SK-N-SH (cell line): Measurements from ENCODE around the gene AFF3. TPM values are rescaled to one million over a fixed set of nuclear protein-coding genes. Genes with fewer than 3 reads are reported as not detected.

ENCODE experiments used
- CTCF ChIA-PET: fragments of 300-600, 350-600 bp; formaldehyde crosslinking; extraction: SDS; loops from one replicate; lab custom pipeline; 2021; lab: Yijun Ruan, JAX
- POLR2A ChIA-PET: fragments of 350-600 bp; sonication (Branson Sonifier 250); formaldehyde crosslinking; extraction: SDS; loops from one replicate; lab custom pipeline; 2020; ENCODE audit warnings: antibody characterized with exemption, inconsistent platforms; lab: Yijun Ruan, JAX
- DNase-seq: peaks from one replicate; pipeline ENCODE4 v3.0.0; 2012
- H2AFZ ChIP-seq: fragments of 200-600 bp; sonication (generic); 2 replicates; pipeline ENCODE4 v1.8.1; 2016; ENCODE audit warnings: antibody characterized with exemption, mild to moderate bottlenecking, low read depth
- H3F3A ChIP-seq: fragments of 200-600 bp; sonication (generic); replicated peaks from 2 replicates; pipeline ENCODE3; 2016; ENCODE audit warnings: antibody characterized with exemption, mild to moderate bottlenecking; ENCODE audit not compliant: insufficient read depth
- H3K27ac ChIP-seq, 2 experiments: fragments of 200-500 bp in 1 of 2; fragments of 200-600 bp in 1 of 2; sonication (Bioruptor generic) in 1 of 2; sonication (generic), shearing (Covaris generic) in 1 of 2; 2 replicates each; pipeline versions ENCODE4 v1.5.1 to v1.6.1; 2014 to 2016; ENCODE audit warnings: low read depth in 2 of 2, inconsistent platforms in 1 of 2, low read length in 1 of 2, mild to moderate bottlenecking in 1 of 2, mixed read lengths in 1 of 2
- H3K27me3 ChIP-seq: fragments of 200-600 bp; sonication (generic), shearing (Covaris generic); 2 replicates; pipeline ENCODE4 v1.6.1; 2016; ENCODE audit warnings: mixed run types; ENCODE audit not compliant: insufficient read depth
- H3K36me3 ChIP-seq, 2 experiments: fragments of 200-500 bp in 1 of 2; fragments of 200-600 bp in 1 of 2; sonication (Bioruptor generic) in 1 of 2; sonication (generic) in 1 of 2; replicated peaks in 1 of 2; 2 replicates each; pipeline versions ENCODE3 to v1.5.1; 2014 to 2016; ENCODE audit warnings: low read length in 1 of 2, mild to moderate bottlenecking in 1 of 2; ENCODE audit not compliant: insufficient read depth in 2 of 2, control insufficient read depth in 1 of 2
- H3K4me1 ChIP-seq, 2 experiments: fragments of 200-500 bp in 1 of 2; fragments of 200-600 bp in 1 of 2; sonication (Bioruptor generic) in 1 of 2; sonication (generic), shearing (Covaris generic) in 1 of 2; 2 replicates each; pipeline versions ENCODE4 v1.5.1 to v1.6.1; 2014 to 2016; ENCODE audit warnings: low read depth in 1 of 2, low read length in 1 of 2, mixed run types in 1 of 2; ENCODE audit not compliant: insufficient read depth in 2 of 2, control insufficient read depth in 1 of 2
- H3K4me2 ChIP-seq: fragments of 200-600 bp; sonication (generic), shearing (Covaris generic); 2 replicates; pipeline ENCODE4 v1.6.1; 2017; ENCODE audit warnings: mixed run types
- H3K4me3 ChIP-seq, 2 experiments: fragments of 200-500 bp in 1 of 2; fragments of 200-600 bp in 1 of 2; sonication (Bioruptor generic) in 1 of 2; sonication (generic), shearing (Covaris generic) in 1 of 2; 2 replicates each; pipeline versions ENCODE4 v1.5.1 to v1.8.1; 2014 to 2016; ENCODE audit warnings: low read depth in 2 of 2, inconsistent platforms in 1 of 2, low read length in 1 of 2, mild to moderate bottlenecking in 1 of 2, mixed read lengths in 1 of 2, moderate library complexity in 1 of 2
- H3K79me2 ChIP-seq: fragments of 200-600 bp; sonication (generic); 2 replicates; pipeline ENCODE4 v1.8.1; 2017; ENCODE audit warnings: mild to moderate bottlenecking; ENCODE audit not compliant: insufficient read depth
- H3K9ac ChIP-seq: fragments of 200-600 bp; sonication (generic); 2 replicates; pipeline ENCODE4 v1.6.1; 2017; ENCODE audit warnings: mixed run types
- H3K9me2 ChIP-seq: fragments of 200-600 bp; sonication (generic); 2 replicates; pipeline ENCODE4 v1.6.1; 2017; ENCODE audit warnings: mixed run types
- H3K9me3 ChIP-seq: fragments of 200-600 bp; sonication (generic); 2 replicates; pipeline ENCODE4 v1.6.1; 2017; ENCODE audit warnings: mixed run types, mild to moderate bottlenecking, moderate library complexity
- H4K20me1 ChIP-seq: fragments of 200-600 bp; sonication (generic); 2 replicates; pipeline ENCODE4 v1.6.1; 2017; ENCODE audit warnings: mild to moderate bottlenecking, mixed run types; ENCODE audit not compliant: insufficient read depth
- CTCF ChIP-seq: fragments of 200-600 bp; sonication (generic); IDR thresholded peaks from 2 replicates; pipeline ENCODE4 v1.6.1; 2017; ENCODE audit warnings: antibody characterized with exemption, mild to moderate bottlenecking, moderate library complexity
- FOXM1 ChIP-seq: IDR thresholded peaks from 2 replicates; pipeline ENCODE4 v1.4.0; 2012; ENCODE audit warnings: low read depth, mild to moderate bottlenecking
- GATA2 ChIP-seq: sonication (generic); formaldehyde crosslinking; IDR thresholded peaks from 2 replicates; pipeline ENCODE4 v1.5.0; 2020; ENCODE audit warnings: mild to moderate bottlenecking, missing genetic modification reagents
- JUND ChIP-seq: IDR thresholded peaks from 2 replicates; pipeline ENCODE4 v1.4.0; 2012
- MAX ChIP-seq: IDR thresholded peaks from 2 replicates; pipeline ENCODE4 v1.4.0; 2012; ENCODE audit warnings: low read depth
- MEF2A ChIP-seq: IDR thresholded peaks from 2 replicates; pipeline ENCODE4 v1.4.0; 2012; ENCODE audit warnings: low read depth, borderline replicate concordance
- NFIC ChIP-seq: IDR thresholded peaks from 2 replicates; pipeline ENCODE4 v1.4.0; 2012; ENCODE audit warnings: borderline replicate concordance
- NRF1 ChIP-seq: IDR thresholded peaks from 2 replicates; pipeline ENCODE4 v1.6.1; 2012; ENCODE audit warnings: low read depth, mild to moderate bottlenecking, low read length
- PBX3 ChIP-seq: IDR thresholded peaks from 2 replicates; pipeline ENCODE4; 2012
- POLR2AphosphoS5 ChIP-seq: IDR thresholded peaks from 2 replicates; pipeline ENCODE4 v1.6.1; 2012; ENCODE audit warnings: low read depth, low read length
- RCOR1 ChIP-seq: fragments of 150-350 bp; IDR thresholded peaks from 2 replicates; pipeline ENCODE4 v1.6.1; 2017; ENCODE audit warnings: antibody characterized with exemption, low read length
- REST ChIP-seq: IDR thresholded peaks from 2 replicates; pipeline ENCODE4 v1.6.1; 2012; ENCODE audit warnings: mild to moderate bottlenecking, low read depth, low read length, moderate library complexity
- SMC3 ChIP-seq: IDR thresholded peaks from 2 replicates; pipeline ENCODE4 v1.6.1; 2012; ENCODE audit warnings: low read depth, low read length, improper control_type of control experiment
- TEAD4 ChIP-seq: IDR thresholded peaks from 2 replicates; pipeline ENCODE4 v1.4.0; 2012; ENCODE audit warnings: mild to moderate bottlenecking, borderline replicate concordance; ENCODE audit not compliant: insufficient read depth
- USF1 ChIP-seq: IDR thresholded peaks from 2 replicates; pipeline ENCODE4 v1.4.0; 2012; ENCODE audit warnings: low read depth, borderline replicate concordance
- WGBS: methylation state at CpG from one replicate; pipeline ENCODE4 v1.1.6; 2017; ENCODE audit warnings: low lambda C conversion rate; 5-methylcytosine and 5-hydroxymethylcytosine counted together
- polyA plus RNA-seq, 3 experiments: library from polyadenylated mRNA; depleted of rRNA; stranded (reverse); fragments of >200 nt; gene quantifications; 2 replicates each; pipeline ENCODE4 v1.2.3, GENCODE V29; 2012
- TF ChIP-seq, protein P1 (sequence below): fragments of 150-350 bp; IDR thresholded peaks from 2 replicates; pipeline ENCODE4 v1.6.1; 2016; ENCODE audit warnings: mild to moderate bottlenecking, low read depth, low read length
- TF ChIP-seq, protein P2 (sequence below): IDR thresholded peaks from 2 replicates; pipeline ENCODE4 v1.4.0; 2012; ENCODE audit warnings: low read depth, borderline replicate concordance

Gene AFF3
- polyA plus RNA-seq, 1 of the 3 experiments (the other 2 are of a cell fraction): 0.36 TPM

- Histone ChIP-seq H3K36me3 (no peaks in the 10 kb centered on the region), H3K4me2 (no peak overlapping the region), H3K9ac (no peak overlapping the region), H3K4me3 (no peak overlapping the region), H3K27ac (no peak overlapping the region), H4K20me1 (no peaks in the 10 kb centered on the region), H3K9me2 (no peaks in the 10 kb centered on the region), H3K9me3 (no peaks in the 10 kb centered on the region), H3K79me2 (no peaks in the 10 kb centered on the region), H3K27me3 (no peaks in the 10 kb centered on the region), H3K4me1 (peaks cover 4 to 14% of the 10 kb centered on the region in 2 experiments; a peak in 3 of 4 replicates), H3F3A (no peaks in the 10 kb centered on the region), H2AFZ (no peak overlapping the region)
- CTCF ChIA-PET: no interaction called here
- WGBS: 53% methylated on average over 3 of the region's 3 CpGs
- TF ChIP-seq NRF1 (no peak), TEAD4 (no peak), USF1 (no peak), PBX3 (no peak), FOXM1 (no peak), NFIC (no peak), RCOR1 (no peak), MEF2A (no peak), REST (no peak), JUND (no peak), CTCF (no peak), GATA2 (CRISPR knock-in tag) (no peak), MAX (no peak), POLR2AphosphoS5 (no peak), SMC3 (no peak)
- TF ChIP-seq, protein P1, sequence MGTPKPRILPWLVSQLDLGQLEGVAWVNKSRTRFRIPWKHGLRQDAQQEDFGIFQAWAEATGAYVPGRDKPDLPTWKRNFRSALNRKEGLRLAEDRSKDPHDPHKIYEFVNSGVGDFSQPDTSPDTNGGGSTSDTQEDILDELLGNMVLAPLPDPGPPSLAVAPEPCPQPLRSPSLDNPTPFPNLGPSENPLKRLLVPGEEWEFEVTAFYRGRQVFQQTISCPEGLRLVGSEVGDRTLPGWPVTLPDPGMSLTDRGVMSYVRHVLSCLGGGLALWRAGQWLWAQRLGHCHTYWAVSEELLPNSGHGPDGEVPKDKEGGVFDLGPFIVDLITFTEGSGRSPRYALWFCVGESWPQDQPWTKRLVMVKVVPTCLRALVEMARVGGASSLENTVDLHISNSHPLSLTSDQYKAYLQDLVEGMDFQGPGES: no peak
- TF ChIP-seq, protein P2, sequence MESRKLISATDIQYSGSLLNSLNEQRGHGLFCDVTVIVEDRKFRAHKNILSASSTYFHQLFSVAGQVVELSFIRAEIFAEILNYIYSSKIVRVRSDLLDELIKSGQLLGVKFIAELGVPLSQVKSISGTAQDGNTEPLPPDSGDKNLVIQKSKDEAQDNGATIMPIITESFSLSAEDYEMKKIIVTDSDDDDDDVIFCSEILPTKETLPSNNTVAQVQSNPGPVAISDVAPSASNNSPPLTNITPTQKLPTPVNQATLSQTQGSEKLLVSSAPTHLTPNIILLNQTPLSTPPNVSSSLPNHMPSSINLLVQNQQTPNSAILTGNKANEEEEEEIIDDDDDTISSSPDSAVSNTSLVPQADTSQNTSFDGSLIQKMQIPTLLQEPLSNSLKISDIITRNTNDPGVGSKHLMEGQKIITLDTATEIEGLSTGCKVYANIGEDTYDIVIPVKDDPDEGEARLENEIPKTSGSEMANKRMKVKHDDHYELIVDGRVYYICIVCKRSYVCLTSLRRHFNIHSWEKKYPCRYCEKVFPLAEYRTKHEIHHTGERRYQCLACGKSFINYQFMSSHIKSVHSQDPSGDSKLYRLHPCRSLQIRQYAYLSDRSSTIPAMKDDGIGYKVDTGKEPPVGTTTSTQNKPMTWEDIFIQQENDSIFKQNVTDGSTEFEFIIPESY: no peak
- POLR2A ChIA-PET: no interaction called here
- DNase-seq: no peak
Measured at GRCh38 chr2:99862566-99862965, 279.8 kb downstream of the AFF3 start.
